ENCODE data around the gene ERC2.

The ERC2 gene

GRCh38 chr3:56452085-56452484, 16.2 kb downstream of the ERC2 start:
- no peaks in the 10 kb centered on the region for H3K9me3 ChIP-seq (ENCODE audit: control insufficient read depth, insufficient read depth, low read depth, low read length)
- CTCF ChIA-PET, result no interaction called here
- POLR2A ChIA-PET, result no interaction called here
- H3K4me1 ChIP-seq (ENCODE audit: control insufficient read depth, insufficient read depth, low read length), result 0 out of 2 replicates have a peak, but pooled peaks cover 4% of the 10 kb centered on the region
- no peak overlapping the region for H3K4me3 ChIP-seq (ENCODE audit: low read depth, low read length)
- TF ChIP-seq ZNF223 (tag by site-specific recombination; IDR thresholded peaks at IDR 0.05) (no peak), ZNF354C (tag by site-specific recombination; IDR thresholded peaks at IDR 0.05; ENCODE audit: borderline replicate concordance, low read depth) (no peak), ZNF169 (tag by site-specific recombination; IDR thresholded peaks at IDR 0.05) (no peak)
- no peaks in the 10 kb centered on the region for H3K36me3 ChIP-seq (ENCODE audit: control insufficient read depth in 2 of 2, insufficient read depth in 1 of 2, low read length in 2 of 2)
- H3K27ac ChIP-seq (ENCODE audit: extremely low read depth, low read depth, low read length), result no peak overlapping the region

- ChIA-PET CTCF (interaction anchor here (0.7 kb wide), 1 partner anchor 122 kb away, joined by 4 read pairs; no protein-coding TSS in a partner anchor), POLR2A (no interaction called here)
- H3K36me3 ChIP-seq (ENCODE audit: control insufficient read depth in 2 of 2, insufficient read depth in 1 of 2, low read length in 2 of 2), result no peaks in the 10 kb centered on the region
- TF ChIP-seq ZNF645 (tag by site-specific recombination; IDR thresholded peaks at IDR 0.05) (no peak), YY1 (tag by site-specific recombination; IDR thresholded peaks at IDR 0.05) (no peak), ZNF792 (tag by site-specific recombination; IDR thresholded peaks at IDR 0.05) (no peak), ZFHX2 (tag by site-specific recombination; conservative IDR thresholded peaks at IDR 0.05) (no peak), ZNF580 (tag by site-specific recombination; IDR thresholded peaks at IDR 0.05) (no peak), ZNF658 (tag by site-specific recombination; IDR thresholded peaks at IDR 0.05) (no peak), AEBP2 (tag by site-specific recombination; IDR thresholded peaks at IDR 0.05; ENCODE audit: borderline replicate concordance) (no peak), ZNF768 (tag by site-specific recombination; IDR thresholded peaks at IDR 0.05) (no peak), SCRT1 (tag by site-specific recombination; IDR thresholded peaks at IDR 0.05; ENCODE audit: borderline replicate concordance) (no peak), ZNF366 (tag by site-specific recombination; conservative IDR thresholded peaks at IDR 0.05) (no peak), ZSCAN30 (tag by site-specific recombination; IDR thresholded peaks at IDR 0.05) (no peak), ZNF423 (tag by site-specific recombination; IDR thresholded peaks at IDR 0.05) (no peak), ZNF184 (tag by site-specific recombination; IDR thresholded peaks at IDR 0.05) (no peak), ZNF600 (tag by site-specific recombination; IDR thresholded peaks at IDR 0.05) (no peak), OSR2 (tag by site-specific recombination; IDR thresholded peaks at IDR 0.05) (no peak), ZNF416 (tag by site-specific recombination; IDR thresholded peaks at IDR 0.05) (no peak), ZNF121 (tag by site-specific recombination; IDR thresholded peaks at IDR 0.05) (no peak), ZBTB21 (tag by site-specific recombination; IDR thresholded peaks at IDR 0.05) (no peak)
- H3K4me1 ChIP-seq (ENCODE audit: control insufficient read depth, insufficient read depth, low read length), result no peaks in the 10 kb centered on the region
- H3K4me3 ChIP-seq (ENCODE audit: low read depth, low read length), result no peak overlapping the region
- no peaks in the 10 kb centered on the region for H3K9me3 ChIP-seq (ENCODE audit: control insufficient read depth, insufficient read depth, low read depth, low read length)
- H3K27ac ChIP-seq (ENCODE audit: extremely low read depth, low read depth, low read length), result no peak overlapping the region
Measured at GRCh38 chr3:56443372-56443771, 24.9 kb downstream of the ERC2 start.

GRCh38 chr3:56428667-56429066, 39.6 kb downstream of the ERC2 start:
- Histone ChIP-seq H3K27ac (ENCODE audit: extremely low read depth, low read depth, low read length) (no peak overlapping the region), H3K36me3 (ENCODE audit: control insufficient read depth in 2 of 2, insufficient read depth in 1 of 2, low read length in 2 of 2) (peaks cover 0 to 4% of the 10 kb centered on the region in 2 experiments; a peak in 1 of 3 replicates), H3K9me3 (ENCODE audit: control insufficient read depth, insufficient read depth, low read depth, low read length) (no peaks in the 10 kb centered on the region), H3K4me1 (ENCODE audit: control insufficient read depth, insufficient read depth, low read length) (no peaks in the 10 kb centered on the region), H3K4me3 (ENCODE audit: low read depth, low read length) (no peak overlapping the region)
- ChIA-PET POLR2A (no interaction called here), CTCF (no interaction called here)
- TF ChIP-seq ZNF324 (tag by site-specific recombination; IDR thresholded peaks at IDR 0.05) (no peak), ZNF692 (tag by site-specific recombination; IDR thresholded peaks at IDR 0.05) (no peak), ZNF776 (tag by site-specific recombination; IDR thresholded peaks at IDR 0.05; ENCODE audit: borderline replicate concordance) (no peak), ZNF747 (tag by site-specific recombination; IDR thresholded peaks at IDR 0.05) (no peak)

Measured in HEK293 (cell line).